GM23338 (cell line): ENCODE measurements around the gene QRICH1. TPM values are rescaled to one million over a fixed set of nuclear protein-coding genes. Genes with fewer than 3 reads are reported as not detected.

Source experiments
- ATAC-seq: fragments of 200-7000 bp; cut with Tn5 transposase; 3 replicates; pipeline ENCODE4 v1.9.1; 2020
- DNase-seq: peaks from one replicate; pipeline ENCODE4 v3.0.0-alpha.2; 2015; ENCODE audit warnings: low spot score
- H2AFZ ChIP-seq: fragments of 200-600 bp; sonication (generic); 2 replicates; pipeline ENCODE4 v1.8.0; 2016; ENCODE audit warnings: antibody characterized with exemption, mild to moderate bottlenecking, moderate library complexity
- H3F3A ChIP-seq: fragments of 200-600 bp; sonication (generic); replicated peaks from 2 replicates; pipeline ENCODE4 v1.8.0; 2017; ENCODE audit warnings: antibody characterized with exemption, mixed run types, low read depth
- H3K27ac ChIP-seq: fragments of 200-600 bp; sonication (generic); 2 replicates; pipeline ENCODE4 v1.6.1; 2016; ENCODE audit warnings: low read depth
- H3K27me3 ChIP-seq: fragments of 200-600 bp; sonication (generic); 2 replicates; pipeline ENCODE4 v1.8.0; 2016; ENCODE audit warnings: mild to moderate bottlenecking, mixed run types, moderate library complexity; ENCODE audit not compliant: insufficient read depth
- H3K36me3 ChIP-seq: fragments of 200-600 bp; sonication (generic); 2 replicates; pipeline ENCODE4 v1.8.0; 2016; ENCODE audit warnings: mild to moderate bottlenecking; ENCODE audit not compliant: insufficient read depth
- H3K4me1 ChIP-seq: fragments of 200-600 bp; sonication (generic); 2 replicates; pipeline ENCODE4 v1.8.0; 2016; ENCODE audit warnings: mild to moderate bottlenecking, moderate library complexity; ENCODE audit not compliant: insufficient read depth
- H3K4me2 ChIP-seq: fragments of 200-600 bp; sonication (generic); 2 replicates; pipeline ENCODE4 v1.7.1; 2017; ENCODE audit warnings: mixed run types
- H3K4me3 ChIP-seq: fragments of 200-600 bp; sonication (generic); 2 replicates; pipeline ENCODE4 v1.6.1; 2016; ENCODE audit warnings: mixed run types
- H3K79me2 ChIP-seq: fragments of 200-600 bp; sonication (generic); replicated peaks from 2 replicates; pipeline ENCODE4 v1.8.0; 2017; ENCODE audit warnings: mild to moderate bottlenecking; ENCODE audit not compliant: insufficient read depth
- H3K9me2 ChIP-seq: fragments of 200-600 bp; sonication (generic); 2 replicates; pipeline ENCODE4 v1.8.0; 2017; ENCODE audit not compliant: insufficient read depth
- H4K20me1 ChIP-seq: fragments of 200-600 bp; sonication (generic); replicated peaks from 2 replicates; pipeline ENCODE4 v1.8.0; 2017; ENCODE audit warnings: mild to moderate bottlenecking; ENCODE audit not compliant: insufficient read depth
- H3K27ac Mint-ChIP-seq: 2 replicates; pipeline ENCODE4 v1.8.0; 2020; ENCODE audit warnings: inconsistent platforms, mild to moderate bottlenecking, moderate library complexity, mixed read lengths
- H3K27me3 Mint-ChIP-seq: 3 replicates; pipeline ENCODE4 v1.8.0; 2022; ENCODE audit warnings: low read depth, mild to moderate bottlenecking, moderate library complexity, mixed read lengths, inconsistent platforms; ENCODE audit not compliant: insufficient read depth, poor library complexity
- H3K36me3 Mint-ChIP-seq: 3 replicates; pipeline ENCODE4 v1.8.0; 2021; ENCODE audit warnings: low read depth, mild to moderate bottlenecking, inconsistent platforms, moderate library complexity, mixed read lengths
- H3K4me1 Mint-ChIP-seq: 3 replicates; pipeline ENCODE4 v1.8.0; 2020; ENCODE audit warnings: mild to moderate bottlenecking, inconsistent platforms, mixed read lengths
- H3K4me3 Mint-ChIP-seq: 3 replicates; pipeline ENCODE4 v1.8.0; 2021; ENCODE audit warnings: moderate library complexity, mild to moderate bottlenecking, inconsistent platforms, mixed read lengths
- H3K9me3 Mint-ChIP-seq: 3 replicates; pipeline ENCODE4 v1.8.0; 2020; ENCODE audit warnings: moderate library complexity, mild to moderate bottlenecking, inconsistent platforms, mixed read lengths
- CREB1 ChIP-seq: fragments of 250-450 bp; sonication (Bioruptor Pico); IDR thresholded peaks from 2 replicates; pipeline ENCODE4 v1.5.0; 2020; ENCODE audit warnings: low read depth, mild to moderate bottlenecking, moderate library complexity
- EZH2 ChIP-seq: fragments of 200-600 bp; sonication (generic); IDR thresholded peaks from one replicate; pipeline ENCODE4 v1.8.0; 2017; ENCODE audit warnings: antibody characterized with exemption, mild to moderate bottlenecking, low read depth; ENCODE audit not compliant: unreplicated experiment
- EZH2phosphoT487 ChIP-seq: fragments of 200-600 bp; sonication (generic); IDR thresholded peaks from one replicate; pipeline ENCODE4 v1.8.1; 2018; ENCODE audit warnings: antibody characterized with exemption; ENCODE audit not compliant: unreplicated experiment
- NANOG ChIP-seq: IDR thresholded peaks from 2 replicates; pipeline ENCODE4 v1.6.1; 2016; ENCODE audit warnings: antibody characterized with exemption, borderline replicate concordance
- POLR2AphosphoS5 ChIP-seq: IDR thresholded peaks from 2 replicates; pipeline ENCODE4 v1.6.1; 2016; ENCODE audit warnings: antibody characterized with exemption, low read depth
- STAT1 ChIP-seq: IDR thresholded peaks from one replicate; pipeline ENCODE4 v1.6.1; 2016; ENCODE audit warnings: antibody characterized with exemption; ENCODE audit not compliant: unreplicated experiment
- ZNF114 ChIP-seq: fragments of 250-450 bp; sonication (Bioruptor Pico); IDR thresholded peaks from 2 replicates; pipeline ENCODE4 v1.5.0; 2020; ENCODE audit warnings: mild to moderate bottlenecking, moderate library complexity
- ZNF331 ChIP-seq: fragments of 250-450 bp; sonication (Bioruptor Pico); IDR thresholded peaks from 2 replicates; pipeline ENCODE4 v1.5.0; 2020; ENCODE audit warnings: low read depth, mild to moderate bottlenecking, moderate library complexity
- polyA plus RNA-seq: library from polyadenylated mRNA; unstranded; fragments of >200 nt; fragmentation: Nextera tagmentation; extraction: Ambion mirVana; gene quantifications from 2 replicates; pipeline ENCODE4 v1.2.1, GENCODE V29; 2016
- total RNA-seq: library from RNA; depleted of rRNA; stranded (reverse); fragments of >200 nt; shearing (Covaris generic); gene quantifications from 2 replicates; pipeline ENCODE4 v1.2.3, GENCODE V29; 2014
- TF ChIP-seq, protein P1 (sequence below), 2 experiments: fragments of 200-600 bp in 1 of 2; sonication (generic) in 1 of 2; conservative IDR thresholded peaks; 2 replicates each; pipeline versions ENCODE4 v1.5.1 to v1.6.1; 2016 to 2017; ENCODE audit warnings: antibody characterized with exemption in 2 of 2, low read depth in 2 of 2, mild to moderate bottlenecking in 2 of 2, moderate library complexity in 1 of 2
- TF ChIP-seq, protein P2 (sequence below): IDR thresholded peaks from 2 replicates; pipeline ENCODE4 v1.6.1; 2016; ENCODE audit warnings: antibody characterized with exemption

The QRICH1 gene
- total and polyA plus RNA-seq, 2 experiments from 2014 or later, result 66.9 to 149 TPM

DNA sequence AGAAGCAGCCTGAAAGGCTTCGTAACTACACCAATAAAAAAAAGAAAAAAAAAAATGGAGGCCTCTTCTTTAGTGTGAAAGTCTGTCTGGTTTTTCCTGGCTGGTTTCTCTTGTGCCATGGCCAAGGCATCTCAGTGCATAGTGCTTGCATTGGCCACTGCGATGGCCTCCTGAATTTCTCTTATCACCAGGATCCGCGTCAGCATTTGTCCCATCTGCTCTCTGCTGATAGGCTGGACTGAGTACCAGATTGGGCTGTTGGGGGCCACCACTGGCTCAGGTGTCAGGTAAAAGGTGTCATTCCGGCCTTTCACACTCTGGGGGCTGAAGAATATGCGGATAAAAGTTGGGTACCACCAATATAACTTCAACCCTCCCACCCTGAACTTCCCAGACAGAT, 63.5 kb downstream of the QRICH1 start:
- peak overlapping the region; percentile 46 for H3K27ac ChIP-seq
- H3K36me3 Mint-ChIP-seq, result peaks cover 83% of the 10 kb centered on the region
- H3K4me3 Mint-ChIP-seq, result no peak overlapping the region
- H3K4me2 ChIP-seq, result no peak overlapping the region
- peaks cover 48% of the 10 kb centered on the region for H3K36me3 ChIP-seq
- no peak for DNase-seq
- H3K79me2 ChIP-seq, result peaks cover 13% of the 10 kb centered on the region
- TF ChIP-seq, protein P1, sequence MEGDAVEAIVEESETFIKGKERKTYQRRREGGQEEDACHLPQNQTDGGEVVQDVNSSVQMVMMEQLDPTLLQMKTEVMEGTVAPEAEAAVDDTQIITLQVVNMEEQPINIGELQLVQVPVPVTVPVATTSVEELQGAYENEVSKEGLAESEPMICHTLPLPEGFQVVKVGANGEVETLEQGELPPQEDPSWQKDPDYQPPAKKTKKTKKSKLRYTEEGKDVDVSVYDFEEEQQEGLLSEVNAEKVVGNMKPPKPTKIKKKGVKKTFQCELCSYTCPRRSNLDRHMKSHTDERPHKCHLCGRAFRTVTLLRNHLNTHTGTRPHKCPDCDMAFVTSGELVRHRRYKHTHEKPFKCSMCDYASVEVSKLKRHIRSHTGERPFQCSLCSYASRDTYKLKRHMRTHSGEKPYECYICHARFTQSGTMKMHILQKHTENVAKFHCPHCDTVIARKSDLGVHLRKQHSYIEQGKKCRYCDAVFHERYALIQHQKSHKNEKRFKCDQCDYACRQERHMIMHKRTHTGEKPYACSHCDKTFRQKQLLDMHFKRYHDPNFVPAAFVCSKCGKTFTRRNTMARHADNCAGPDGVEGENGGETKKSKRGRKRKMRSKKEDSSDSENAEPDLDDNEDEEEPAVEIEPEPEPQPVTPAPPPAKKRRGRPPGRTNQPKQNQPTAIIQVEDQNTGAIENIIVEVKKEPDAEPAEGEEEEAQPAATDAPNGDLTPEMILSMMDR (conservative IDR thresholded peaks at IDR 0.05; ENCODE audit: low read depth in 2 of 2), result no peak
- TF ChIP-seq EZH2, result no peak
- TF ChIP-seq, protein P2, sequence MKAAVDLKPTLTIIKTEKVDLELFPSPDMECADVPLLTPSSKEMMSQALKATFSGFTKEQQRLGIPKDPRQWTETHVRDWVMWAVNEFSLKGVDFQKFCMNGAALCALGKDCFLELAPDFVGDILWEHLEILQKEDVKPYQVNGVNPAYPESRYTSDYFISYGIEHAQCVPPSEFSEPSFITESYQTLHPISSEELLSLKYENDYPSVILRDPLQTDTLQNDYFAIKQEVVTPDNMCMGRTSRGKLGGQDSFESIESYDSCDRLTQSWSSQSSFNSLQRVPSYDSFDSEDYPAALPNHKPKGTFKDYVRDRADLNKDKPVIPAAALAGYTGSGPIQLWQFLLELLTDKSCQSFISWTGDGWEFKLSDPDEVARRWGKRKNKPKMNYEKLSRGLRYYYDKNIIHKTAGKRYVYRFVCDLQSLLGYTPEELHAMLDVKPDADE, result no peak
- no peak for TF ChIP-seq ZNF114 (CRISPR knock-in tag)
- no peak for TF ChIP-seq ZNF331
- TF ChIP-seq NANOG, result no peak
- H3K27me3 ChIP-seq, result no peaks in the 10 kb centered on the region
- H3K4me1 ChIP-seq, result peaks cover 7% of the 10 kb centered on the region; the same call in 1 of the 2 replicates
- no peak overlapping the region for H3K27ac Mint-ChIP-seq
- H3K4me1 Mint-ChIP-seq, result peaks cover 18% of the 10 kb centered on the region
- peaks cover 22% of the 10 kb centered on the region for H3K27me3 Mint-ChIP-seq
- H4K20me1 ChIP-seq, result peaks cover 14% of the 10 kb centered on the region; the same call in 1 of the 2 replicates
- H3F3A ChIP-seq, result peaks cover 48% of the 10 kb centered on the region
- no peak for ATAC-seq
- no peak overlapping the region for H2AFZ ChIP-seq
- H3K4me3 ChIP-seq, result no peak overlapping the region
- no peaks in the 10 kb centered on the region for H3K9me2 ChIP-seq
- no peaks in the 10 kb centered on the region; the same call in 1 of the 3 replicates for H3K9me3 Mint-ChIP-seq

DNA sequence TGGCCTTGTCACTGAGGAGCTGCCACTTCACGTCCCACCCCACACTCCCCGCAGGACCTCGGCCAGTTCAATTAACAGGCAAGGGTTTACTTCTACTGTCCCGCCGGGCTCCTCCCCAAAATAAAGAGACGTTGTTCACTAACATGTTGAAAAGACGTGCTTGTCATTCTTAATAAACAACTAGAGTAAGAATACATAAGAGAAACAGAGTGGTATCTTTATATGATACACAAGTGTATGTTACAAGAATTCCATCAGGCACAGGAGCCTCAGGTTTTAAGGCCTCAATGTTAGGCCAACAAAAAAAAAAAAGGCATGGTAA, 64.3 kb downstream of the QRICH1 start:
- ATAC-seq, result no peak
- H3K27me3 ChIP-seq, result no peaks in the 10 kb centered on the region
- DNase-seq, result no peak
- Mint-ChIP-seq H3K36me3 (peaks cover 83% of the 10 kb centered on the region), H3K27ac (peak overlapping the region; percentile 97), H3K4me3 (peak overlapping the region; percentile 94), H3K27me3 (peaks cover 22% of the 10 kb centered on the region), H3K9me3 (no peaks in the 10 kb centered on the region; the same call in 1 of the 3 replicates), H3K4me1 (peaks cover 18% of the 10 kb centered on the region)
- H3K36me3 ChIP-seq, result peaks cover 48% of the 10 kb centered on the region
- peaks cover 15% of the 10 kb centered on the region for H4K20me1 ChIP-seq
- peak overlapping the region; percentile 93 for H3K4me3 ChIP-seq
- H2AFZ ChIP-seq, result no peak overlapping the region
- TF ChIP-seq POLR2AphosphoS5 (peak; percentile 34), NANOG (no peak), CREB1 (CRISPR knock-in tag) (no peak), STAT1 (no peak), EZH2phosphoT487 (no peak)
- no peaks in the 10 kb centered on the region for H3K9me2 ChIP-seq
- peaks cover 7% of the 10 kb centered on the region; the same call in 1 of the 2 replicates for H3K4me1 ChIP-seq
- H3K27ac ChIP-seq, result peak overlapping the region; percentile 46
- peaks cover 50% of the 10 kb centered on the region for H3F3A ChIP-seq
- peaks cover 13% of the 10 kb centered on the region for H3K79me2 ChIP-seq
- H3K4me2 ChIP-seq, result peak overlapping the region; percentile 98
